ENCODE data around the gene GDI2. TPM values are rescaled to one million over a fixed set of nuclear protein-coding genes. Genes with fewer than 3 reads are reported as not detected.

GDI2 gene
- total RNA-seq (218 and 234 TPM in 2 replicates), polyA plus RNA-seq (182 and 230 TPM in 2 replicates)

DNA sequence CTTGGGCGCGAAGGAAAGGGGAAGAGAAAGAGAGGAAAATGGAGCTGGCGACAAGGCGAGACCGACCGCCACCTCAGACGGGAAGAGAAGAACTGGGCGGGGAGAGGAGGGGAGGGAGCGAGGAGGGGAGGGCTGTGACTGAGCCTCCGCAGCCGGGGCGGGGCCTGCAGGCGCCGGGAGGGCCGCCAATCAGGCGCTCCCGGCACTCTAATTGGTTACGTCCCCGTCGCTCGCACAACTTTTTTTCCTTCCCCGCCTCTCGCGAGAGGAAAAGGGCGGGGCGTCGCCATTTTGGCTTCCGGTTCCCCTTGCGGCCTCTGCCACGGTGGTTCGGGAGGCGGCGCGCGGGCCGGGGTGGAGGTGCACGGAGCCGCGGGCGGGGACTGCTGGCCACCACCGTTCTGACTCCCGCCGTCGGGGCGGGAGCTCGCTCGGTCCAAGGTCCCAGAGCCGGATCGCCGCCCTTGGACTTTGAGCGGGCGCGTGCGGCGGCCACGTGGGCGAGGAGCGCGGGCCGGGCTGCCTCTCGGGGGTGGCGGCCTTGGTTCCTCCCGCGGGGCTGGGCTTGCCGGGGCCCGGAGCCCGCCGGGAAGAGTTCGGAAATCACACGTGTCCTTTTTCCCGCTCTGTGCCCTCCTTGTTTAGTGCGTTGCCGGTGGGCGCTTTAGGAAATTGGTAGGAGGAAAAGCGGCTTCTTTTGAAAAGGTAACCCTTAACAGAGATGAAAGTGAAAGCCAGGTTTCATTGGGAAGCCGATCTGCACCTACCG, at the start of gene GDI2:
GDI2 (minus strand) TSS at position 94 of the 769 bp plus-strand sequence. CDS start 176 bp downstream, outside the sequence.
- Histone ChIP-seq H3K36me3 (no peaks in the 10 kb centered on the region), H3K4me3 (peak within 1 kb of the TSS; percentile 90), H3K9me3 (ENCODE audit: low read depth) (no peaks in the 10 kb centered on the region), H3K27me3 (no peaks in the 10 kb centered on the region), H3K4me1 (ENCODE audit: low read depth) (peaks cover 34% of the 10 kb centered on the region), H3K27ac (peak within 1 kb of the TSS; percentile 96)
- TF ChIP-seq, protein P1, sequence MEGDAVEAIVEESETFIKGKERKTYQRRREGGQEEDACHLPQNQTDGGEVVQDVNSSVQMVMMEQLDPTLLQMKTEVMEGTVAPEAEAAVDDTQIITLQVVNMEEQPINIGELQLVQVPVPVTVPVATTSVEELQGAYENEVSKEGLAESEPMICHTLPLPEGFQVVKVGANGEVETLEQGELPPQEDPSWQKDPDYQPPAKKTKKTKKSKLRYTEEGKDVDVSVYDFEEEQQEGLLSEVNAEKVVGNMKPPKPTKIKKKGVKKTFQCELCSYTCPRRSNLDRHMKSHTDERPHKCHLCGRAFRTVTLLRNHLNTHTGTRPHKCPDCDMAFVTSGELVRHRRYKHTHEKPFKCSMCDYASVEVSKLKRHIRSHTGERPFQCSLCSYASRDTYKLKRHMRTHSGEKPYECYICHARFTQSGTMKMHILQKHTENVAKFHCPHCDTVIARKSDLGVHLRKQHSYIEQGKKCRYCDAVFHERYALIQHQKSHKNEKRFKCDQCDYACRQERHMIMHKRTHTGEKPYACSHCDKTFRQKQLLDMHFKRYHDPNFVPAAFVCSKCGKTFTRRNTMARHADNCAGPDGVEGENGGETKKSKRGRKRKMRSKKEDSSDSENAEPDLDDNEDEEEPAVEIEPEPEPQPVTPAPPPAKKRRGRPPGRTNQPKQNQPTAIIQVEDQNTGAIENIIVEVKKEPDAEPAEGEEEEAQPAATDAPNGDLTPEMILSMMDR (IDR thresholded peaks at IDR 0.05; ENCODE audit: low read depth, low read length) = no peak
- DNase-seq (ENCODE audit: low read depth in 1 of 2, low spot score in 1 of 2) = peak; percentile 98

DNA sequence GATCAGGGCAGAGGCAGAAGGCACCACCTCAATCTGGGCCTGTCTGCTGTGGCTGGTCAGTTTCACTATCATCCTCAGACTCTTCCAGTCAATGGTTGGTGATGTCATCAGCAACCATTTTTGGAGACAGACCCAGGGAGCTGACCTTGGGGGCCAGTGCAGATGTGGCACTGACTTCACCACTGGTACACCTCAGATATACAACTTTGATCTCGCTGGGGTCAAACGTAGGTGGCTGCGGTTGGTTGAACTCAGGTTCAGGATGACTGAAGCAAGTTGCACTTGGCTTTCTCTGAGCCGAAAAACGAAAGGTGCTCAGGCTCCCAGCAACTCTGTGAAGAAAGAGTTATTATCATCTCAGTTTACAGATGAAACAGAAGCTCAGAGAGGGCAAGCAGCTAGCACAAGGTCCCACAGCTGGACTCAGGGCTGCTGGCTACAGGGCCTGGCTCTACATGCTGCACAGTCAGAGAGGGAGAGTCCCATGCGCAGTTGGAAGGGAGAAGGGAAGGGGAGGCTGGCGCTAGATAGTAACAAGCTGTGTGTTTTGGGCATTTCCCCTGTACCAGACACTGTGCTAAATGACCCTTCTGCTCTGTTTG, 49.2 kb upstream of the GDI2 start:
- H3K36me3 ChIP-seq = no peaks in the 10 kb centered on the region
- TF ChIP-seq, protein P1 (IDR thresholded peaks at IDR 0.05; ENCODE audit: low read depth, low read length) = no peak
- no peak overlapping the region for H3K4me3 ChIP-seq
- no peak overlapping the region for H3K27ac ChIP-seq
- DNase-seq (ENCODE audit: low read depth in 1 of 2, low spot score in 1 of 2) = no peak
- no peaks in the 10 kb centered on the region for H3K27me3 ChIP-seq
- H3K9me3 ChIP-seq (ENCODE audit: low read depth) = no peaks in the 10 kb centered on the region
- no peaks in the 10 kb centered on the region for H3K4me1 ChIP-seq (ENCODE audit: low read depth)

DNA sequence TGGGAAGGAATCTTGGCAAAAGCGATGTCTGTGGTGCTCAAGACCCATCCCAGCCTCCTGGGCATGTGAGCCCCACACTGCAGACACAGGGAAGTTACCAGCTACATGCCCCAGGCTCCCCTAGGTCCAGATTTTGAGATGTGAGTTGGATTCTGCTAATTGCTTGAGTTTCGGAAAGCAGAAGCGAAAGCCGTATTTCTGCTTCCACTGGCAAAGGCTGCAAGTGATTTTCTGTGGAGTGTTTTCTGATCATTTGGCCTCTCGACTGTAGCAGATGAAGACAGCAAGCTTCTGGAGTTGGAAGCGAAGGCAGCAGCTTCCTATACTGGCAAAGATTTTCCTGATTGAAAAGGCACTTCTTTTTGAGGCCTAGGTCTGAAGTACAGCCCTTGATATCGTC, 46.8 kb upstream of the GDI2 start:
- Histone ChIP-seq H3K27ac (peak overlapping the region; percentile 76), H3K4me3 (no peak overlapping the region), H3K27me3 (no peaks in the 10 kb centered on the region), H3K4me1 (ENCODE audit: low read depth) (no peaks in the 10 kb centered on the region), H3K36me3 (no peaks in the 10 kb centered on the region), H3K9me3 (ENCODE audit: low read depth) (no peaks in the 10 kb centered on the region)
- no peak for DNase-seq (ENCODE audit: low read depth in 1 of 2, low spot score in 1 of 2)
- TF ChIP-seq, protein P1 (IDR thresholded peaks at IDR 0.05; ENCODE audit: low read depth, low read length) = no peak

DNA sequence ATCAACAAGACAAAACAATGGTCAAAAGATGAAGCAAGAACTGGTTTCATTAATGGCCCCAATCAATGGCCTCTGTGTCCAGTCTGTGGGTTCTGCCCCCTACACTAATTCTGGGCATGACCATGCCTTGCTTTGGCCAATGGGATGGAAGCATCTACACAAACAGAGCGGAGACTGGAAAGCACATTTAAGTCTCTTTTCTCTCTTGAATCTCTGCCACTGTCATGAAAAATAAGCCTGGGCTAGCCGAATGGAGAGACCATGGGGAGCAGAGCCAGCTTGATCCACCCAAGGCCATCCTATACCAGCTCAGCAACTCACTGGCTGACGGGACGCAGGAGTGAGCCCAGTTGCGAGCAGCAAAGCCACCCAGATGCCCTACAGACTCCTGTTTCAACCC, 45.6 kb upstream of the GDI2 start:
- DNase-seq (ENCODE audit: low read depth in 1 of 2, low spot score in 1 of 2) = no peak
- TF ChIP-seq, protein P1 (IDR thresholded peaks at IDR 0.05; ENCODE audit: low read depth, low read length) = no peak

DNA sequence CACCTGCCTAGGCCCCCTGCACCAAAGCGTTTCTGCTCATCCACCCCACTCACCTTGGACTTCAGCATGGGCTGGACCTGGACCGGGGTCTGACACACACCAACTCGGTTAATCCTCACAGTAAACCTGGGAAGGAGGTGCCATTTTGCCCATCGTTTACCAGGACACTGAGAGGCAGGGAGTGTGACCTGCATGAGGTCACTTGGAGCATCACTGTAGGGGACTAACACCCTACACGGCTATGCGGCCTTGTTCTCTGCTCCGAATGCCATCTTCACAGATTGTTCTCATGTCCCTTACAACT, 43.4 kb upstream of the GDI2 start:
- H3K27ac ChIP-seq = no peak overlapping the region
- H3K4me1 ChIP-seq (ENCODE audit: low read depth) = no peaks in the 10 kb centered on the region
- no peak overlapping the region for H3K4me3 ChIP-seq
- TF ChIP-seq, protein P1 (IDR thresholded peaks at IDR 0.05; ENCODE audit: low read depth, low read length) = no peak
- no peaks in the 10 kb centered on the region for H3K9me3 ChIP-seq (ENCODE audit: low read depth)
- H3K36me3 ChIP-seq = no peaks in the 10 kb centered on the region
- DNase-seq (ENCODE audit: low read depth in 1 of 2, low spot score in 1 of 2) = no peak
- H3K27me3 ChIP-seq = no peaks in the 10 kb centered on the region

More for the DNA sequence above, 45.6 kb upstream of the GDI2 start:
- Histone ChIP-seq H3K4me1 (ENCODE audit: low read depth) (no peaks in the 10 kb centered on the region), H3K9me3 (ENCODE audit: low read depth) (no peaks in the 10 kb centered on the region), H3K36me3 (no peaks in the 10 kb centered on the region), H3K27ac (no peak overlapping the region), H3K4me3 (no peak overlapping the region), H3K27me3 (no peaks in the 10 kb centered on the region)

Data from cardiac muscle cell (in vitro differentiated cells and primary cell).